Measurements from ENCODE around the gene DHRS2. TPM values are rescaled to one million over a fixed set of nuclear protein-coding genes. Genes with fewer than 3 reads are reported as not detected.

DHRS2 gene
- total and polyA plus RNA-seq, 2 of the 13 experiments (the other 11 are each of a cell fraction or from before 2014, with no cell fraction given): 1,621 to 3,021 TPM

DNA sequence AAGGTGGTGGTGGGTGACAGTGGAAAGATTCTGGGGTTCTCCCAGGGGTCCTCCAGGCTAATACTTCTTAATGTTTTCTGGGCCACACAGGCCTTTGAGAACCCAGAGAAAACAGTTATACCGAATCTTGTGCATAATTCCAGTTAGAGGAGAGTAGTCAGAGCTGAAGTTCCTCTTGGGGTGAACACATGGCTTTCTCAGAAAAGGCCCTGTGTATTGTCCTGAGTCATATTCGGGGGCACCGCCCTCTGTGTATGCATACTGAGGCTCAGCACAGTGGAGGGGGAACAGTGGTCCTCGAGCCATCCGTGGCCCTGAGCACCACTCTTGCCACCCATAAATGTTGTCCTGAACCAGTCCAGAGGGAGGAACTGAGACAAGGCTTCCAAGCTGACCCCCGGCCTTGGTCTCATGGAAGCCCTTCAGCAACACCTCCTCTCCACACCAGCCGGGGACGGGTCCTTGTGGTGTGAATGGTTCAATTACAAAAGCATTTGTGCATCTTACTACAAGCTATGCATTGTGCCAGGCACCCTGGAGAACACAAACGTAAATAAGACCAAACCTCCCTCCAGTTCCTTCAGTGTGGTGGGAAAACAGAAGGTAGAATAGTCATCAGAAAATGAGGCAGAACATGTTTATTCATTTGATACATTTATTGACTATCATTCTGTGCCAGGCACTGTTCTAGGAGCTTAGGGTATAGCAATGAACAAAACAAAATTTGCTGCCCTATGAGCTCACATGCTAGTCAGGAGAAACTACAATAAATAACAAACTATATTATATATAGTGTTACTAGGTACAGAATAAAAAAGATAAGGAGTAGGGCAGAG lies 9.9 kb downstream of the DHRS2 start (continued):
- TF ChIP-seq SETDB1 (CRISPR knock-in tag; IDR thresholded peaks at IDR 0.05; ENCODE audit: borderline replicate concordance) (no peak), ZNF263 (CRISPR knock-in tag; IDR thresholded peaks at IDR 0.05) (peak; percentile 38), ZNF17 (CRISPR knock-in tag; IDR thresholded peaks at IDR 0.05) (no peak), FOXO1 (CRISPR knock-in tag; IDR thresholded peaks at IDR 0.05) (peak; percentile 56; the same call in 1 of the 2 replicates), NR2C2 (CRISPR knock-in tag; IDR thresholded peaks at IDR 0.05; ENCODE audit: borderline replicate concordance) (no peak), ZKSCAN5 (CRISPR knock-in tag; IDR thresholded peaks at IDR 0.05) (no peak), ZNF605 (CRISPR knock-in tag; IDR thresholded peaks at IDR 0.05) (0 out of 2 replicates have a peak, but pooled peaks have one; percentile 36), ZNF441 (CRISPR knock-in tag; IDR thresholded peaks at IDR 0.05; ENCODE audit: borderline replicate concordance) (no peak), HHEX (CRISPR knock-in tag; IDR thresholded peaks at IDR 0.05) (no peak), PHB2 (IDR thresholded peaks at IDR 0.05; ENCODE audit: partially characterized antibody) (no peak), ZNF558 (CRISPR knock-in tag; IDR thresholded peaks at IDR 0.05; ENCODE audit: borderline replicate concordance) (no peak), HNRNPUL1 (IDR thresholded peaks at IDR 0.05; ENCODE audit: low read depth, low read length) (0 out of 2 replicates have a peak, but pooled peaks have one; percentile 14), PITX1 (CRISPR knock-in tag; IDR thresholded peaks at IDR 0.05) (0 out of 2 replicates have a peak, but pooled peaks have one; percentile 29), PHF5A (CRISPR knock-in tag; IDR thresholded peaks at IDR 0.05; ENCODE audit: low read depth, unreplicated experiment) (no peak), ZSCAN21 (CRISPR knock-in tag; IDR thresholded peaks at IDR 0.05; ENCODE audit: borderline replicate concordance) (no peak), BORCS8-MEF2B (CRISPR knock-in tag; IDR thresholded peaks at IDR 0.05) (no peak; the same call in 1 of the 2 replicates), ZNF235 (CRISPR knock-in tag; IDR thresholded peaks at IDR 0.05; ENCODE audit: borderline replicate concordance) (no peak), ZNF350 (CRISPR knock-in tag; IDR thresholded peaks at IDR 0.05; ENCODE audit: borderline replicate concordance, low read depth) (no peak), PAX8 (CRISPR knock-in tag; IDR thresholded peaks at IDR 0.05; ENCODE audit: borderline replicate concordance) (no peak), NCOA2 (CRISPR knock-in tag; IDR thresholded peaks at IDR 0.05) (peak; percentile 14; the same call in 1 of the 2 replicates), ZBTB7B (CRISPR knock-in tag; IDR thresholded peaks at IDR 0.05) (no peak), SMAD3 (CRISPR knock-in tag; IDR thresholded peaks at IDR 0.05) (no peak), NFYB (CRISPR knock-in tag; IDR thresholded peaks at IDR 0.05) (no peak), GATAD2A (CRISPR knock-in tag; IDR thresholded peaks at IDR 0.05) (no peak), STAG1 (CRISPR knock-in tag; IDR thresholded peaks at IDR 0.05) (no peak), CAMTA2 (CRISPR knock-in tag; IDR thresholded peaks at IDR 0.05; ENCODE audit: borderline replicate concordance) (no peak)
- TF ChIP-seq, protein P1, sequence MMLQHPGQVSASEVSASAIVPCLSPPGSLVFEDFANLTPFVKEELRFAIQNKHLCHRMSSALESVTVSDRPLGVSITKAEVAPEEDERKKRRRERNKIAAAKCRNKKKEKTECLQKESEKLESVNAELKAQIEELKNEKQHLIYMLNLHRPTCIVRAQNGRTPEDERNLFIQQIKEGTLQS (CRISPR knock-in tag; IDR thresholded peaks at IDR 0.05): no peak
- TF ChIP-seq, protein P2, sequence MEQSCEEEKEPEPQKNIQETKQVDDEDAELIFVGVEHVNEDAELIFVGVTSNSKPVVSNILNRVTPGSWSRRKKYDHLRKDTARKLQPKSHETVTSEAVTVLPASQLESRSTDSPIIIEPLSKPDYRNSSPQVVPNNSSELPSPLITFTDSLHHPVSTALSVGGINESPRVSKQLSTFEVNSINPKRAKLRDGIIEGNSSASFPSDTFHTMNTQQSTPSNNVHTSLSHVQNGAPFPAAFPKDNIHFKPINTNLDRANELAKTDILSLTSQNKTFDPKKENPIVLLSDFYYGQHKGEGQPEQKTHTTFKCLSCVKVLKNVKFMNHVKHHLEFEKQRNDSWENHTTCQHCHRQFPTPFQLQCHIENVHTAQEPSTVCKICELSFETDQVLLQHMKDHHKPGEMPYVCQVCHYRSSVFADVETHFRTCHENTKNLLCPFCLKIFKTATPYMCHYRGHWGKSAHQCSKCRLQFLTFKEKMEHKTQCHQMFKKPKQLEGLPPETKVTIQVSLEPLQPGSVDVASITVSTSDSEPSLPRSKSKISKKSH (CRISPR knock-in tag; IDR thresholded peaks at IDR 0.05; ENCODE audit: borderline replicate concordance): no peak
- TF ChIP-seq, protein P3, sequence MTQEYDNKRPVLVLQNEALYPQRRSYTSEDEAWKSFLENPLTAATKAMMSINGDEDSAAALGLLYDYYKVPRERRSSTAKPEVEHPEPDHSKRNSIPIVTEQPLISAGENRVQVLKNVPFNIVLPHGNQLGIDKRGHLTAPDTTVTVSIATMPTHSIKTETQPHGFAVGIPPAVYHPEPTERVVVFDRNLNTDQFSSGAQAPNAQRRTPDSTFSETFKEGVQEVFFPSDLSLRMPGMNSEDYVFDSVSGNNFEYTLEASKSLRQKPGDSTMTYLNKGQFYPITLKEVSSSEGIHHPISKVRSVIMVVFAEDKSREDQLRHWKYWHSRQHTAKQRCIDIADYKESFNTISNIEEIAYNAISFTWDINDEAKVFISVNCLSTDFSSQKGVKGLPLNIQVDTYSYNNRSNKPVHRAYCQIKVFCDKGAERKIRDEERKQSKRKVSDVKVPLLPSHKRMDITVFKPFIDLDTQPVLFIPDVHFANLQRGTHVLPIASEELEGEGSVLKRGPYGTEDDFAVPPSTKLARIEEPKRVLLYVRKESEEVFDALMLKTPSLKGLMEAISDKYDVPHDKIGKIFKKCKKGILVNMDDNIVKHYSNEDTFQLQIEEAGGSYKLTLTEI (CRISPR knock-in tag; conservative IDR thresholded peaks at IDR 0.05): no peak; the same call in 1 of the 2 replicates

Data from HepG2 (cell line).